ENCODE measurements around the gene POMGNT2. TPM values are rescaled to one million over a fixed set of nuclear protein-coding genes. Genes with fewer than 3 reads are reported as not detected.

The POMGNT2 gene
- total RNA-seq, 1 donor = 9.3 TPM

GRCh38 chr3:43062564-43063040 lies 43.3 kb downstream of the POMGNT2 start:
- H3K4me3 ChIP-seq (ENCODE audit: low read depth, low read length) = no peak overlapping the region
- peak; percentile 82 for DNase-seq (ENCODE audit: low read depth)
- no peak for TF ChIP-seq CTCF (IDR thresholded peaks at IDR 0.05; ENCODE audit: insufficient read depth, low read length)

DNA sequence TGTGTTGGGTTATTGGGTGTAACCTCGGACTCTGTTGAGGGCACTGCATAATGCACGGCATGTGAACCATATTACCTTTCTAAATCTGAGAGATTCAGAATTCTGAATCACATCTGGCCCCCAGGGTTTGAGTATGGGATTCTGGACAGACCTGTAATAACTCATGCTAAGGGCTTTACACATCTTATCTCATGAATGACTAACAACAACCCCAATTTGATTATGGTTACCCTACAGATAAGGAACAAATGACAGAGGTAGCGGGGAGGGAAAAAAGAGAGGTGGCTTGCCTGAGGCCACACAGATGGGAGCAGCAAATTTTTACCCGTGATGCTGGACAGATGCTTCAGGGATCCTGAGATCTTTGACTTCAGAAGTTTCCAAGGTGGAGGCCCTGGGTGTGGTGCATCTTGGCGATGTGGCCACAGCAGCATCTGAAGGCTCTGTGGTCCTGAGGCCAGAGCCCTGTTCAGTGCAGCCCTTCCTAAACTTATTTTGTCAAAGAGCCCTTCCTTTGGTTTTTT lies 43.8 kb downstream of the POMGNT2 start:
- no peak overlapping the region for H3K4me3 ChIP-seq (ENCODE audit: low read depth, low read length)
- DNase-seq (ENCODE audit: low read depth) = no peak
- no peak for TF ChIP-seq CTCF (IDR thresholded peaks at IDR 0.05; ENCODE audit: insufficient read depth, low read length)

GRCh38 chr3:43061101-43061895 lies 44.6 kb downstream of the POMGNT2 start:
- peak; percentile 44 for DNase-seq (ENCODE audit: low read depth)
- TF ChIP-seq CTCF (IDR thresholded peaks at IDR 0.05; ENCODE audit: insufficient read depth, low read length) = no peak
- no peak overlapping the region for H3K4me3 ChIP-seq (ENCODE audit: low read depth, low read length)

DNA sequence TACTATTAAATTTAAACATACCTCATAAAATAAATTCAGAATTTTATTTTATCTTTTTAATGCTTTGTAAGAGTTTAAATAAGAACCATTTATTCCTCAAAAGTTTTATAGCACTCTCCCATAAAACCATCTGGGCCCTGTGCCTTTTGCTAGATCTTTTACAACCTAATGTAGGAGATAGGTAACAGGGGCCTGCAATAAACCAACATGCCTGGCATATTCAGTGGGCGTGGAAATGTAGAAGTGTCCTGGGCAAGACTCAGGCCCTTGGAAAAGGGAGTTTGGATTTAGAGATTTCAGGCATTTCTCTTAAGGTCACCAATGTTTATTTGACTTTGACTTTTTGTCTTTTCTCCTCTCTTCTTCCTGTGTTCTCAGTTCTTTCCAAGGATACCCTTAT lies 46.4 kb downstream of the POMGNT2 start:
- no peak for DNase-seq (ENCODE audit: low read depth)
- no peak overlapping the region for H3K4me3 ChIP-seq (ENCODE audit: low read depth, low read length)
- TF ChIP-seq CTCF (IDR thresholded peaks at IDR 0.05; ENCODE audit: insufficient read depth, low read length) = no peak

DNA sequence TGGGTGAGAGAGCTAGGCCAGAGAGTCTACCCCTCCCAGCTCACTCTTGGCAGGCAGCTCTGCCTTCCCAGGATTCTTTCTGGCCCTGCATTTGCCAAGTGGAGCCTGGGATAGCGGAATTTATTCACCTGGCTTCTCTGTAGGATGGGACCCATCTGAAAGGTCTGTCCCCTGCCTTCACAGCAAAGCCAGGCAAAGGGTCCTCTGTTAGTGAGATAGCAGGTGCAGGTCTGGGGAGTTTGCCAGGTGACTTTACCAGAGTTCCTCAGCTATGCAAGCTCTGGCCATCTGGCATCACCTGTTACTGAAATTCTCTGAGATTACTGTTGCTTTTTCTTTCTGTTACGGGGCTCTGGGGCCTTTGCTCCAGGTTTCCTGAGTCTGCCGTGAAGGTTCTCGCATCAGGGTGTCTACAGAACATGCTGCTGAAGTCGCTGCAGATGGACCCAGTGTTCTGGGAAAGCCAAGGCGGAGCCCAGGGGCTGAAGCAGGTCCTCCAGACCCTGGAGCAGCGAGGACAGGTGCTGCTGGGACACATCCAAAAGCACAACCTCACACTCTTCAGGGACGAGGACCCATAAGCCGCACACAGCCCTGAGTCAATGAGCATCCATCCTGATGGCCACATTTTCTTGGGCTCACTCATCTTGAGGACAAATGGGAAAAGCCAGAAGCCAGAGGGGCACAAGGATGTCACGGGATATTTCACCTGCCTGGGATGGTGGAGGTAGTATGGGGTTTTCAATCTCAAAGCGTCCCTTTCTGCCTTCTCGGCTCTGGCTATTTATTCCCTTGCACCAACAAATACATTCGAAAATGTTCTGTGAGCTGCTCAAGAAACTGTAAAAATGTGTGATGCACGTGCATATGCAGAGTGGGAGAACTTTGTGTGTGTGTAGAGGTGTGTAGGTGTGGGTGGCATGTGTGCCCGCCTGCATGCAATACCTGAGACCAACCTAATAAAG lies 49.8 kb downstream of the POMGNT2 start:
- TF ChIP-seq CTCF (IDR thresholded peaks at IDR 0.05; ENCODE audit: insufficient read depth, low read length) = no peak
- H3K4me3 ChIP-seq (ENCODE audit: low read depth, low read length) = no peak overlapping the region
- DNase-seq (ENCODE audit: low read depth) = no peak

DNA sequence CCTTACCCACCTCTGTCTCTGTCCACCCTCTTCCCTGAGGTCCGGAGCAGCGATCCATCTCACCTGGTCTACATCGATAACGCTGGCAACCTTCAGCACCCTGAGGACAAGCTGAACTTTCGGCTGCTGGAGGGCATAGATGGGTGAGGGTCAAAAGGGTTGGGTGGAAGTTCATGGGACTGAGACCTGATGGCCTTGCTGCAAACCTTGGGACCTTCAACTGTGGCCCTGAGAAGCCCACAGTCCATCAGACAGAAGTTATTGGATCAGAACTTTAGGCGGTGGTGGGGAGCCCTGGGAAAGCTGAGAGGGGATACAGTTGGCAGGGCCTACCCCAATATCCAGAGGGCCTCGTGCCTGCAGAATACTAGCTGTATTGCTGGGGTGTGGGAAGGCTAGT lies 50.5 kb downstream of the POMGNT2 start:
- TF ChIP-seq CTCF (IDR thresholded peaks at IDR 0.05; ENCODE audit: insufficient read depth, low read length) = no peak
- no peak overlapping the region for H3K4me3 ChIP-seq (ENCODE audit: low read depth, low read length)
- DNase-seq (ENCODE audit: low read depth) = no peak

All from fibroblast of the aortic adventitia (primary cell).